Cardiac fibroblast (primary cell): ENCODE data around the gene GPAT3.
A peak's percentile ranks its signal among the peaks of the same experiment; 100 is the strongest.
"Not testable (repeated sequence)": the region's sequence is repeated elsewhere in the genome, so short reads cannot be mapped to it uniquely, and the experiment has no call there.

Experiments
- DNase-seq, 2 donors: peaks; one replicate each; pipeline versions ENCODE4 v3.0.0 to v3.0.0-alpha.2; 2010; ENCODE audit warnings: low read depth in 2 of 2
- H3K4me3 ChIP-seq, 2 donors: replicated peaks in 1 of 2; 1 replicate in 1 of 2; 2 replicates in 1 of 2; pipeline ENCODE4 v1.5.1; 2011; ENCODE audit warnings: low read depth in 2 of 2, low read length in 2 of 2, mild to moderate bottlenecking in 2 of 2, moderate library complexity in 1 of 2
- CTCF ChIP-seq: IDR thresholded peaks from one replicate; pipeline ENCODE4 v1.5.1; 2011; ENCODE audit warnings: low read depth, mild to moderate bottlenecking, low read length, inconsistent platforms

The GPAT3 gene

GRCh38 chr4:83618991-83619645 lies 83.2 kb downstream of the GPAT3 start:
- TF ChIP-seq CTCF = no peak
- no peak overlapping the region for H3K4me3 ChIP-seq
- DNase-seq = peak; percentile 26 to 53

GRCh38 chr4:83622127-83622526 lies 86.2 kb downstream of the GPAT3 start:
- not testable (repeated sequence) for H3K4me3 ChIP-seq, DNase-seq

GRCh38 chr4:83625821-83626220 lies 89.9 kb downstream of the GPAT3 start:
- no peak overlapping the region for H3K4me3 ChIP-seq
- DNase-seq = peak in 1 of 2 donors; percentile 8
- TF ChIP-seq CTCF = no peak

GRCh38 chr4:83626245-83626836 lies 90.4 kb downstream of the GPAT3 start:
- no peak overlapping the region for H3K4me3 ChIP-seq

GRCh38 chr4:83629945-83630721 lies 94.2 kb downstream of the GPAT3 start:
- H3K4me3 ChIP-seq = no peak overlapping the region
- TF ChIP-seq CTCF = no peak
- peak; percentile 58 to 82 for DNase-seq

More at GRCh38 chr4:83626245-83626836, 90.4 kb downstream of the GPAT3 start:
- DNase-seq = no peak
- no peak for TF ChIP-seq CTCF

GRCh38 chr4:83631066-83631465 lies 95.2 kb downstream of the GPAT3 start:
- no peak for TF ChIP-seq CTCF
- DNase-seq = peak; percentile 12 to 66

GRCh38 chr4:83636930-83637329 lies 101.0 kb downstream of the GPAT3 start:
- no peak for DNase-seq
- TF ChIP-seq CTCF = no peak
- H3K4me3 ChIP-seq = no peak overlapping the region

More at GRCh38 chr4:83631066-83631465, 95.2 kb downstream of the GPAT3 start:
- H3K4me3 ChIP-seq = no peak overlapping the region
